Neural cell (in vitro differentiated cells): Measurements from ENCODE around the gene GRIK2. TPM values are rescaled to one million over a fixed set of nuclear protein-coding genes. Genes with fewer than 3 reads are reported as not detected.

Source experiments
- H2AFZ ChIP-seq: fragments of 200-600, 300-800 bp; sonication (generic), shearing (Covaris generic); 2 replicates; pipeline ENCODE4 v1.6.0; 2014; ENCODE audit warnings: low read depth, mild to moderate bottlenecking, antibody characterized with exemption, low read length, moderate library complexity
- H3F3A ChIP-seq: fragments of 200-600 bp; shearing (Covaris generic); 2 replicates; pipeline ENCODE4 v1.6.1; 2016; ENCODE audit warnings: mild to moderate bottlenecking, moderate library complexity, mixed read lengths, antibody characterized with exemption, low read length; ENCODE audit not compliant: insufficient read depth, poor library complexity, severe bottlenecking
- H3K27ac ChIP-seq: fragments of 200-600, 300-800 bp; sonication (generic), shearing (Covaris generic); 2 replicates; pipeline ENCODE4 v1.5.1; 2014; ENCODE audit warnings: mild to moderate bottlenecking, low read length, moderate library complexity
- H3K27me3 ChIP-seq: fragments of 300-800, 200-600 bp; sonication (generic), shearing (Covaris generic); 2 replicates; pipeline ENCODE4 v1.6.0; 2014; ENCODE audit warnings: mild to moderate bottlenecking, low read depth, low read length, moderate library complexity; ENCODE audit not compliant: insufficient read depth
- H3K36me3 ChIP-seq: fragments of 300-800, 200-600 bp; sonication (generic), shearing (Covaris generic); 2 replicates; pipeline ENCODE4 v1.5.1; 2014; ENCODE audit warnings: mild to moderate bottlenecking, antibody characterized with exemption, low read length, moderate library complexity; ENCODE audit not compliant: insufficient read depth
- H3K4me2 ChIP-seq: fragments of 300-800, 200-600 bp; sonication (generic), shearing (Covaris generic); 2 replicates; pipeline ENCODE4 v1.6.0; 2014; ENCODE audit warnings: mild to moderate bottlenecking, low read length
- H3K4me3 ChIP-seq: fragments of 300-800, 200-600 bp; sonication (generic), shearing (Covaris generic); 2 replicates; pipeline ENCODE4 v1.5.1; 2014; ENCODE audit warnings: mild to moderate bottlenecking, low read length, moderate library complexity
- H3K79me2 ChIP-seq: fragments of 200-600 bp; shearing (Covaris generic); replicated peaks from 2 replicates; pipeline ENCODE4 v1.6.0; 2014; ENCODE audit warnings: mild to moderate bottlenecking, low read length, moderate library complexity; ENCODE audit not compliant: insufficient read depth
- H3K9ac ChIP-seq: fragments of 300-800, 200-600 bp; sonication (generic), shearing (Covaris generic); 2 replicates; pipeline ENCODE4 v1.6.1; 2016; ENCODE audit warnings: mild to moderate bottlenecking, low read length, mixed read lengths
- H3K9me2 ChIP-seq: fragments of 200-600 bp; shearing (Covaris generic); 2 replicates; pipeline ENCODE4 v1.6.1; 2016; ENCODE audit warnings: mild to moderate bottlenecking, low read length, mixed read lengths; ENCODE audit not compliant: insufficient read depth
- H3K9me3 ChIP-seq: fragments of 200-600, 300-800 bp; sonication (generic), shearing (Covaris generic); 2 replicates; pipeline ENCODE4 v1.6.1; 2016; ENCODE audit warnings: mild to moderate bottlenecking, mixed run types, low read length, moderate library complexity, mixed read lengths
- H4K20me1 ChIP-seq: fragments of 200-600 bp; shearing (Covaris generic); 2 replicates; pipeline ENCODE4 v1.6.1; 2016; ENCODE audit warnings: mild to moderate bottlenecking, mixed run types; ENCODE audit not compliant: insufficient read depth
- CTCF ChIP-seq: fragments of 450-650 bp; IDR thresholded peaks from 2 replicates; pipeline ENCODE4 v1.5.1; 2014; ENCODE audit warnings: antibody characterized with exemption, mild to moderate bottlenecking, moderate library complexity; ENCODE audit not compliant: poor library complexity, severe bottlenecking
- EP300 ChIP-seq: fragments of 450-650 bp; conservative IDR thresholded peaks from 2 replicates; pipeline ENCODE4 v1.6.1; 2014; ENCODE audit warnings: antibody characterized with exemption, mild to moderate bottlenecking, moderate library complexity; ENCODE audit not compliant: poor library complexity, severe bottlenecking
- EZH2 ChIP-seq: fragments of 200-600, 300-800 bp; shearing (Covaris generic), sonication (generic); IDR thresholded peaks from 2 replicates; pipeline ENCODE4 v1.6.1; 2014; ENCODE audit warnings: antibody characterized with exemption, low read length, borderline replicate concordance, mild to moderate bottlenecking; ENCODE audit not compliant: insufficient read depth, poor library complexity, severe bottlenecking
- MXI1 ChIP-seq: fragments of 450-650 bp; conservative IDR thresholded peaks from 2 replicates; pipeline ENCODE4 v1.6.1; 2014; ENCODE audit warnings: antibody characterized with exemption, mild to moderate bottlenecking; ENCODE audit not compliant: poor library complexity, severe bottlenecking
- POLR2AphosphoS5 ChIP-seq: IDR thresholded peaks from 2 replicates; pipeline ENCODE4 v1.6.1; 2012
- RAD21 ChIP-seq: fragments of 450-650 bp; conservative IDR thresholded peaks from 2 replicates; pipeline ENCODE4 v1.6.1; 2014; ENCODE audit warnings: antibody characterized with exemption, mild to moderate bottlenecking, moderate library complexity
- SMC3 ChIP-seq: fragments of 450-650 bp; conservative IDR thresholded peaks from 2 replicates; pipeline ENCODE4 v1.6.1; 2014; ENCODE audit warnings: antibody characterized with exemption, mild to moderate bottlenecking, moderate library complexity; ENCODE audit not compliant: poor library complexity
- TAF1 ChIP-seq: IDR thresholded peaks from 2 replicates; pipeline ENCODE4 v1.6.1; 2012; ENCODE audit warnings: low read depth
- polyA plus RNA-seq: library from polyadenylated mRNA; depleted of rRNA; stranded (reverse); fragments of >200 nt; gene quantifications from 2 replicates; pipeline ENCODE4 v1.2.3, GENCODE V29; 2014
- TF ChIP-seq, protein P1 (sequence below): IDR thresholded peaks from 2 replicates; pipeline ENCODE4 v1.6.1; 2012; ENCODE audit warnings: borderline replicate concordance

Gene GRIK2
- polyA plus RNA-seq, 1 donor from 2014 or later: 106 TPM

- no peaks in the 10 kb centered on the region for H4K20me1 ChIP-seq
- H3K27me3 ChIP-seq: no peaks in the 10 kb centered on the region
- no peaks in the 10 kb centered on the region for H3K79me2 ChIP-seq
- H3K4me2 ChIP-seq: no peak overlapping the region
- H3K27ac ChIP-seq: no peak overlapping the region
- H3K9ac ChIP-seq: no peak overlapping the region
- no peak overlapping the region for H2AFZ ChIP-seq
- no peaks in the 10 kb centered on the region for H3K9me3 ChIP-seq
- no peaks in the 10 kb centered on the region for H3F3A ChIP-seq
- H3K36me3 ChIP-seq: no peaks in the 10 kb centered on the region
- H3K9me2 ChIP-seq: no peaks in the 10 kb centered on the region
- TF ChIP-seq CTCF (no peak), MXI1 (no peak), EP300 (no peak), POLR2AphosphoS5 (no peak), SMC3 (no peak), EZH2 (no peak), TAF1 (no peak), RAD21 (no peak)
- TF ChIP-seq, protein P1, sequence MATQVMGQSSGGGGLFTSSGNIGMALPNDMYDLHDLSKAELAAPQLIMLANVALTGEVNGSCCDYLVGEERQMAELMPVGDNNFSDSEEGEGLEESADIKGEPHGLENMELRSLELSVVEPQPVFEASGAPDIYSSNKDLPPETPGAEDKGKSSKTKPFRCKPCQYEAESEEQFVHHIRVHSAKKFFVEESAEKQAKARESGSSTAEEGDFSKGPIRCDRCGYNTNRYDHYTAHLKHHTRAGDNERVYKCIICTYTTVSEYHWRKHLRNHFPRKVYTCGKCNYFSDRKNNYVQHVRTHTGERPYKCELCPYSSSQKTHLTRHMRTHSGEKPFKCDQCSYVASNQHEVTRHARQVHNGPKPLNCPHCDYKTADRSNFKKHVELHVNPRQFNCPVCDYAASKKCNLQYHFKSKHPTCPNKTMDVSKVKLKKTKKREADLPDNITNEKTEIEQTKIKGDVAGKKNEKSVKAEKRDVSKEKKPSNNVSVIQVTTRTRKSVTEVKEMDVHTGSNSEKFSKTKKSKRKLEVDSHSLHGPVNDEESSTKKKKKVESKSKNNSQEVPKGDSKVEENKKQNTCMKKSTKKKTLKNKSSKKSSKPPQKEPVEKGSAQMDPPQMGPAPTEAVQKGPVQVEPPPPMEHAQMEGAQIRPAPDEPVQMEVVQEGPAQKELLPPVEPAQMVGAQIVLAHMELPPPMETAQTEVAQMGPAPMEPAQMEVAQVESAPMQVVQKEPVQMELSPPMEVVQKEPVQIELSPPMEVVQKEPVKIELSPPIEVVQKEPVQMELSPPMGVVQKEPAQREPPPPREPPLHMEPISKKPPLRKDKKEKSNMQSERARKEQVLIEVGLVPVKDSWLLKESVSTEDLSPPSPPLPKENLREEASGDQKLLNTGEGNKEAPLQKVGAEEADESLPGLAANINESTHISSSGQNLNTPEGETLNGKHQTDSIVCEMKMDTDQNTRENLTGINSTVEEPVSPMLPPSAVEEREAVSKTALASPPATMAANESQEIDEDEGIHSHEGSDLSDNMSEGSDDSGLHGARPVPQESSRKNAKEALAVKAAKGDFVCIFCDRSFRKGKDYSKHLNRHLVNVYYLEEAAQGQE: no peak
- no peak overlapping the region for H3K4me3 ChIP-seq
Measured at GRCh38 chr6:101544286-101544685, 150.8 kb downstream of the GRIK2 start.

- Histone ChIP-seq H3K27ac (no peak overlapping the region), H3K27me3 (no peaks in the 10 kb centered on the region), H3K9ac (no peak overlapping the region), H4K20me1 (no peaks in the 10 kb centered on the region), H3K4me3 (no peak overlapping the region), H3K4me2 (no peak overlapping the region), H3K9me3 (no peaks in the 10 kb centered on the region), H3K36me3 (no peaks in the 10 kb centered on the region), H3K79me2 (no peaks in the 10 kb centered on the region), H3K9me2 (no peaks in the 10 kb centered on the region), H2AFZ (no peak overlapping the region), H3F3A (no peaks in the 10 kb centered on the region)
- TF ChIP-seq POLR2AphosphoS5: no peak
- no peak for TF ChIP-seq MXI1
- TF ChIP-seq RAD21: no peak
- no peak for TF ChIP-seq EP300
- TF ChIP-seq TAF1: no peak
- TF ChIP-seq, protein P1: no peak
- no peak for TF ChIP-seq SMC3
- no peak for TF ChIP-seq CTCF
- no peak for TF ChIP-seq EZH2
Measured at GRCh38 chr6:101545191-101545590, 151.7 kb downstream of the GRIK2 start.
